ENCODE data around the gene COMMD3.

Gene COMMD3

GRCh38 chr10:22317771-22318565 is 1.8 kb downstream of the COMMD3 start:
- no peak for DNase-seq (ENCODE audit: low read depth)
- H3K4me3 ChIP-seq (ENCODE audit: low read depth, low read length): no peak overlapping the region
- no peak for TF ChIP-seq MYC (IDR thresholded peaks at IDR 0.05; ENCODE audit: low read depth, low read length)
- no peak for TF ChIP-seq MAX (IDR thresholded peaks at IDR 0.05; ENCODE audit: low read depth, low read length)

GRCh38 chr10:22318772-22319171 is 2.6 kb downstream of the COMMD3 start:
- no peak for DNase-seq (ENCODE audit: low read depth)
- H3K4me3 ChIP-seq (ENCODE audit: low read depth, low read length): no peak overlapping the region
- TF ChIP-seq POLR2A (IDR thresholded peaks at IDR 0.05; ENCODE audit: extremely low read depth, insufficient read length): no peak

- TF ChIP-seq MYC (IDR thresholded peaks at IDR 0.05; ENCODE audit: low read depth, low read length) (no peak), POLR2A (IDR thresholded peaks at IDR 0.05; ENCODE audit: extremely low read depth, insufficient read length) (no peak), MAX (IDR thresholded peaks at IDR 0.05; ENCODE audit: low read depth, low read length) (no peak), CTCF (IDR thresholded peaks at IDR 0.05; ENCODE audit: low read depth, low read length) (no peak)
- DNase-seq (ENCODE audit: low read depth): no peak
- no peak overlapping the region for H3K4me3 ChIP-seq (ENCODE audit: low read depth, low read length)
Measured at GRCh38 chr10:22319547-22319979, 3.4 kb downstream of the COMMD3 start.

GRCh38 chr10:22319980-22320558 is 3.9 kb downstream of the COMMD3 start:
- no peak for TF ChIP-seq POLR2A (IDR thresholded peaks at IDR 0.05; ENCODE audit: extremely low read depth, insufficient read length)
- TF ChIP-seq CTCF (IDR thresholded peaks at IDR 0.05; ENCODE audit: low read depth, low read length): no peak
- TF ChIP-seq MAX (IDR thresholded peaks at IDR 0.05; ENCODE audit: low read depth, low read length): no peak
- TF ChIP-seq MYC (IDR thresholded peaks at IDR 0.05; ENCODE audit: low read depth, low read length): no peak
- DNase-seq (ENCODE audit: low read depth): peak; percentile 44
- H3K4me3 ChIP-seq (ENCODE audit: low read depth, low read length): peak overlapping the region; percentile 54

- H3K4me3 ChIP-seq (ENCODE audit: low read depth, low read length): peak within 1 kb of the TSS; percentile 61
- TF ChIP-seq MYC (IDR thresholded peaks at IDR 0.05; ENCODE audit: low read depth, low read length) (no peak), CTCF (IDR thresholded peaks at IDR 0.05; ENCODE audit: low read depth, low read length) (no peak), MAX (IDR thresholded peaks at IDR 0.05; ENCODE audit: low read depth, low read length) (0 out of 2 replicates have a peak, but pooled peaks have one; percentile 19)
- peak; percentile 64 for DNase-seq (ENCODE audit: low read depth)
Measured at GRCh38 chr10:22320591-22321155, 4.5 kb downstream of the COMMD3 start, which contains the start of gene BMI1. Gene BMI1 (plus strand): TSS chr10:22321099. CDS start chr10:22326450, 5,351 bp downstream.

GRCh38 chr10:22321156-22321923 is 5.2 kb downstream of the COMMD3 start:
- peak; percentile 70 for DNase-seq (ENCODE audit: low read depth)
- TF ChIP-seq CTCF (IDR thresholded peaks at IDR 0.05; ENCODE audit: low read depth, low read length): no peak
- TF ChIP-seq MAX (IDR thresholded peaks at IDR 0.05; ENCODE audit: low read depth, low read length): no peak
- no peak for TF ChIP-seq MYC (IDR thresholded peaks at IDR 0.05; ENCODE audit: low read depth, low read length)
- TF ChIP-seq POLR2A (IDR thresholded peaks at IDR 0.05; ENCODE audit: extremely low read depth, insufficient read length): no peak
- H3K4me3 ChIP-seq (ENCODE audit: low read depth, low read length): peak overlapping the region; percentile 57

Measured in NB4 (cell line).